GM21576 (cell line): ENCODE measurements around the gene SLC25A44.

Experiments
- ATAC-seq: cut with Tn5 transposase; IDR thresholded peaks from one replicate; pipeline ENCODE4 v1.9.1; 2021; ENCODE audit warnings: mild to moderate bottlenecking, moderate library complexity; ENCODE audit not compliant: unreplicated experiment

SLC25A44 gene

GRCh38 chr1:156233426-156234127 is 39.7 kb downstream of the SLC25A44 start:
- no peak for ATAC-seq

GRCh38 chr1:156236164-156236563 is 42.3 kb downstream of the SLC25A44 start:
- ATAC-seq, result no peak

GRCh38 chr1:156238248-156238647 is 44.3 kb downstream of the SLC25A44 start:
- no peak for ATAC-seq

- no peak for ATAC-seq
These were observed 47.5 kb downstream of the SLC25A44 start for GRCh38 chr1:156241311-156241811.

GRCh38 chr1:156241926-156242325 is 48.0 kb downstream of the SLC25A44 start, which contains the start of gene BGLAP:
TSS of gene BGLAP (plus strand) at chr1:156242184. CDS start at chr1:156242232, 48 bp downstream.
- ATAC-seq, result no peak

GRCh38 chr1:156242738-156243137 is 48.8 kb downstream of the SLC25A44 start:
- no peak for ATAC-seq

GRCh38 chr1:156244126-156244525 is 50.2 kb downstream of the SLC25A44 start:
- ATAC-seq, result no peak

GRCh38 chr1:156244712-156245111 is 50.8 kb downstream of the SLC25A44 start:
- no peak for ATAC-seq

- ATAC-seq, result no peak
These were observed 51.7 kb downstream of the SLC25A44 start for GRCh38 chr1:156245451-156246232.

- no peak for ATAC-seq
These were observed 52.4 kb downstream of the SLC25A44 start for GRCh38 chr1:156246241-156246780.

- ATAC-seq, result no peak
These were observed 53.0 kb downstream of the SLC25A44 start for GRCh38 chr1:156246781-156247459.

GRCh38 chr1:156247460-156248322 is 53.8 kb downstream of the SLC25A44 start, which contains the start of gene PAQR6:
TSS of gene PAQR6 (minus strand) at chr1:156248056. CDS start at chr1:156246731, 1,325 bp downstream.
- no peak for ATAC-seq

GRCh38 chr1:156248323-156248683 is 54.4 kb downstream of the SLC25A44 start:
- no peak for ATAC-seq

GRCh38 chr1:156249593-156249992 is 55.7 kb downstream of the SLC25A44 start:
- no peak for ATAC-seq

GRCh38 chr1:156251527-156251926 is 57.6 kb downstream of the SLC25A44 start:
- ATAC-seq, result no peak

GRCh38 chr1:156253634-156254033 is 59.7 kb downstream of the SLC25A44 start:
- ATAC-seq, result no peak

GRCh38 chr1:156257711-156258110 is 63.8 kb downstream of the SLC25A44 start:
- ATAC-seq, result no peak

GRCh38 chr1:156258859-156259258 is 65.0 kb downstream of the SLC25A44 start:
- no peak for ATAC-seq

GRCh38 chr1:156259805-156260204 is 65.9 kb downstream of the SLC25A44 start:
- no peak for ATAC-seq

GRCh38 chr1:156260896-156261295 is 67.0 kb downstream of the SLC25A44 start:
- ATAC-seq, result no peak
